Measurements from ENCODE around the gene SIL1. TPM values are rescaled to one million over a fixed set of nuclear protein-coding genes. Genes with fewer than 3 reads are reported as not detected.
"Not testable (repeated sequence)": the region's sequence is repeated elsewhere in the genome, so short reads cannot be mapped to it uniquely, and the experiment has no call there.

The SIL1 gene
- total RNA-seq, 1 donor from 2014 or later, result 43.4 TPM

DNA sequence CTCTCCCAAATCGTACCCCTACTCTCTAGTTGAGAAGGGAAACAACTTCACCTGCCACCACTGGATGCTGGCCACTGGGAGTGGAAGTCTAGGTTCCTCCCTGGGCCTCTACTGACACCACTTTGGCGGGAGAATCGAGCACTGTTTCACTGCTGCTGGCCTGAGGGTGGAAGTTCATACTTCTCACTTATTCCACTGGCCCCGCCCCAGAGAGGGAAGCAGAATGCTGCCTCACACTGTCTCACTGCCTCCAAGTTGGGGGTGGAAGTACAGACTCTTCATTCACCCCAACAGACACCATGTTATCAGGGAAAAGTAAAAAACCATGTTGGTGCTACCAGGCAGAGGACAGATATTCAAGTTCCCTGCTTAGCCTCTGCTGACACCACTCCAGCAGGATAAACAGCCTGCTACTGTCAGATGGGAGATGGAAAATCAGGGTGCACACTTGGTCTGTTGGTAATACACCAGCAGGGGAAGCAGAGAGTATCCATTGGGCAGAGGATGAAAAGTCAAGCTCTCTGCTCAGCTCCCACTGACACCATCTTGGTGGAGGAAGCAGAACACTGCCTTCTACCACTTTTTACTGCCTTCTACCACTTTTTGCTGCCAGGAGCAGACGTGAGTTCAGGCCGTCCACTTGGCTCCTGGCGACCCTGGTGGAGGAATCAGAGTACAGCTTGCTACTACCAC is 159.4 kb downstream of the SIL1 start:
- no peak for DNase-seq (ENCODE audit: low read depth in 2 of 2)

DNA sequence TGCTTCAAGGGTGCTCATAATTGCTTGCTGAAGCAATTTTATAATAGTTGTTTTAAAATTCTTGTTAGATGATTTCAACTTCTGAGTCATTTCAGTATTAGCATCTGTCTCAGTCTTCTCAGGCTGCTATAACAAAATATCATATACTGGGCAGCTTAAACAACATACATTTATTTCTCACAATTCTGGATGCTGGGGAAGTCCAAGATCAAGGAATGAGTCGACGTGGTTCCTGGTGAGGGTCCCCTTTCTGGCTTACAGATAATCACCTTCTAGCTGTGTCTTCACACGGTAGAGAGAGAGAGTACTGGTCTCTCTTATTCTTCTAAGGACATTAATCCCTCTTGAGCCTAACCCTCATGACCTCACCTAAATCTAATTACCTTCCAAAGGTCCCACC is 160.4 kb downstream of the SIL1 start:
- DNase-seq (ENCODE audit: low read depth in 2 of 2), result no peak

GRCh38 chr5:139036332-139036731 is 161.8 kb downstream of the SIL1 start:
- DNase-seq (ENCODE audit: low read depth in 2 of 2), result not testable (repeated sequence)

- no peak for DNase-seq (ENCODE audit: low read depth in 2 of 2)
Observed at GRCh38 chr5:139027150-139027549, 171.0 kb downstream of the SIL1 start.

GRCh38 chr5:139025651-139026050 is 172.5 kb downstream of the SIL1 start:
- DNase-seq (ENCODE audit: low read depth in 2 of 2), result no peak

DNA sequence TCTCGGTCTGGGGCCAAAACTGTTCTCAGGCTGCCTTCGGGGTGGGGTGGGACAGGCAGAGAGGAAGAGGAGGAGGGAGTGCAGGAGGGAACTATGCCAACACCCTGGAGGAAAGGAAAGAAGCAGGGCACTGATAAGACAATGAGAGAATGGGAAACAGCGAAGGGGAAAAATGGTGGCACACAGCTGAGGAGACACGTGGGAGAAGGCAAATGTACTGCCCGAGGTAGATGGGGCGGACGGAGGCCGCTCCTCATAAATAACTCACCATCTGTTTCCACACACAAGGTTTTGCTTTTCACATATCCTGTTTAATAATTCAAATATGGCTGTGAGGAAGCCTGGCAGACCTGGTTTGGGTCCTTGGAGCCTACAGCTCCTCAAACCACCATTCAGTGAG is 174.9 kb downstream of the SIL1 start:
- DNase-seq (ENCODE audit: low read depth in 2 of 2), result peak in 1 of 2 donors; percentile 66

DNA sequence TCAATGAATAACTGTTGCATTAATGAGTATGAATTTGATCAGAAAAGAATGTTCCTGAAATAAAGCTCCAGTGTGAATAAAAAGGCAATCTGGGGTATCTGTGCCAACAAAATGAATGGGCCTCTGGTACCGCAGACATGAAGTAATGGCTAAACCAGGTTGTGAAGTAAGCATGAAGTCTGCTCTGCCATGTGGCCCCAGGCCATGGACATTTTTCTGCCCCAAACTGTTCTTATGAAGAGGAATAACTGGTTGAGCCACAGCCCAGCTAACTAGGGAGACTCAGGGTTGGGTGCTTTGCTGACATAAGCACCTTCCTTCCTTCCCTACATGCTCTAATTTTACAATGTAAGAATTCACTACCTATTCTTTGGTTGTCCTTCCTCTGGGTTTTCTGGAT is 175.6 kb downstream of the SIL1 start:
- no peak for DNase-seq (ENCODE audit: low read depth in 2 of 2)

- DNase-seq (ENCODE audit: low read depth in 2 of 2), result no peak
Observed at GRCh38 chr5:139021346-139021745, 176.8 kb downstream of the SIL1 start.

- DNase-seq (ENCODE audit: low read depth in 2 of 2), result no peak
Observed at GRCh38 chr5:139019880-139020279, 178.3 kb downstream of the SIL1 start.

DNA sequence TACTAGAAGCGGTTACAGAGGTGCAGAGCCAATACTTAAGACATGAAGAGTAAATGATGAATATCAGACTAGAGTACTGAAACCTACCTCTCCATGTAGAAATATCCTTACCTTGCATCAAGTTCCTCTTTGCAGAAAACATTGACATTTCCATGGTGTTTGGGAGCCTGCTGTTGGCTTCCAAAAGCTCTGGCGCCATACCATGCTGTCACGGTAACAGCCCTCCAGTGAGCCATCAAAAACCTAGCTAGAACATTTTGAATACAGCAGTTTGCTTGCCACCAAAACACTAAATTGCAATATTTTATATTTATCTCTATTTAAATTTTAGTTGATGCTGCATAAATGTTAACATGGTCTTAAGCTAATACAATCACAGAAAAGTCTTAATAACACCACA is 179.0 kb downstream of the SIL1 start:
- no peak for DNase-seq (ENCODE audit: low read depth in 2 of 2)

GRCh38 chr5:139017624-139018023 is 180.5 kb downstream of the SIL1 start:
- DNase-seq (ENCODE audit: low read depth in 2 of 2), result no peak

GRCh38 chr5:139016186-139016585 is 182.0 kb downstream of the SIL1 start:
- no peak for DNase-seq (ENCODE audit: low read depth in 2 of 2)

DNA sequence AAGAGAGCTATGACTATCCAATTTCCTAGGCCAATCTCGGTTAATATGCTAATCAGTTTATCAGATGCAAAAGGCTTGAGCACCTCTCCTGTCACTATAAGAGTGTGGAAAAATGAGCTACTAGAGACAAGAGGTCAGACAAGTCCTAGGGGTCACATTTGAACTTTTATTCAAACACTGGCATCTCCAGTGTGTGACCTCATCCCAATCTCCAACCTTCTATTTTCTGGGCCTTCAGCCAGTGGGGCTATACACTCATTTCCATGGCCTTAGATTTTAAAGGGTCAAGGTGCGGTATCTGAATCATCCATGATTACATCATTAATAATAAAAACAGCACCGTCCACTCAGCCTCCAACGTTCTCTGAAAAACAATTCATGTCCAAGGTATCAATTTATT is 183.4 kb downstream of the SIL1 start:
- peak in 1 of 2 donors; percentile 79 for DNase-seq (ENCODE audit: low read depth in 2 of 2)

GRCh38 chr5:139012176-139012575 is 186.0 kb downstream of the SIL1 start:
- DNase-seq (ENCODE audit: low read depth in 2 of 2), result no peak

DNA sequence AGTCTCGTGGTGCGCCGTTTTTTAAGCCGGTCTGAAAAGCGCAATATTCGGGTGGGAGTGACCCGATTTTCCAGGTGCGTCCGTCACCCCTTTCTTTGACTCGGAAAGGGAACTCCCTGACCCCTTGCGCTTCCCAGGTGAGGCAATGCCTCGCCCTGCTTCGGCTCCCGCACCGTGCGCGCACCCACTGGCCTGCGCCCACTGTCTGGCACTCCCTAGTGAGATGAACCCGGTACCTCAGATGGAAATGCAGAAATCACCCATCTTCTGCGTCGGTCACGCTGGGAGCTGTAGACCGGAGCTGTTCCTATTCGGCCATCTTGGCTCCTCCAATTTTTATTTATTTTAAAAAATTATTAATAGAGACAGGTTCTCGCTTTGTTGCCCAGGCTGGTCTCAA is 187.0 kb downstream of the SIL1 start:
- not testable (repeated sequence) for DNase-seq (ENCODE audit: low read depth in 2 of 2)

- DNase-seq (ENCODE audit: low read depth in 2 of 2), result no peak
Observed at GRCh38 chr5:139004374-139005307, 193.5 kb downstream of the SIL1 start.

DNA sequence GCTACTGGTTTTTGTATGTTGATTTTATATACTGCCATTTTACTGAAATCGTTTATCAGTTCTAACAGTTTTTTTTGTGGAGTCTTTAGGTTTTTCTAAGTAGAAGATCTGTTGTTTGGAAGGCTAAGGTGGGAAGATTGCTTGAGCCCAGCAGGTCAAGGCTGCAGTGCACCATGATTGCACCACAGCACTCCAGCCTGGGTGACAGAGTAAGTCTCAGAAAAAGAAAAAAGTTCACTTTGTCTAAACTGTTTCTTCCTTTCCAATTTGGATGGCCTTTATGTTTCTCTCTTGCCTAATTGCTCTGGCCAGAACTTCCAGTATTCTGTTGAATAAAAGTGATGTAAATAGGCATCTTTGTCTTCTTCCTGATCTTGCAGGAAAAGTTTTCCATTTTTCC is 198.5 kb downstream of the SIL1 start:
- DNase-seq (ENCODE audit: low read depth in 2 of 2), result no peak

- no peak for DNase-seq (ENCODE audit: low read depth in 2 of 2)
Observed at GRCh38 chr5:138998521-138998920, 199.6 kb downstream of the SIL1 start.

GRCh38 chr5:138996120-138996519 is 202.0 kb downstream of the SIL1 start:
- DNase-seq (ENCODE audit: low read depth in 2 of 2), result no peak

- no peak for DNase-seq (ENCODE audit: low read depth in 2 of 2)
Observed at GRCh38 chr5:138990986-138991590, 207.1 kb downstream of the SIL1 start.

DNA sequence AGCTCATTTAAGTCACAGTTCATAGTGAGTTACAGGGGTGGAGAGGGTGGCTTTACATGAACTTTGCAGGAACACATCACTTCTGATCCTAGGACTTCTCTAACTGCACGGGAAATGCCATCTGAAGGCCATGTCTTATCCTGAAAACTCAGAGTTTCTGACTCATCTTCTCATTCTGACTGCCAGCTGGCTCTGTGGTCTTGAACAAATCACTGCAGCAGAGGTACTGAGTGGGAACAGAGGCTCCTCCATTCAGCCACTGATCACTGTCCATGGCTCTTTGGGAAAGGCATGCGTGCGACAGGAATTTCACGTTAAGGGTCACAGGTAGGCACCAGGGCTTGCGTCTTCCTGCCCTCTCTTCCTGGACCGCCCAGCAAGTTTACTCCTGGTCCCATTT is 208.4 kb downstream of the SIL1 start:
- DNase-seq (ENCODE audit: low read depth in 2 of 2), result no peak

GRCh38 chr5:138986186-138986800 is 211.9 kb downstream of the SIL1 start:
- no peak for DNase-seq (ENCODE audit: low read depth in 2 of 2)

Measured in dermis microvascular lymphatic vessel endothelial cell (primary cell).